Neural cell (in vitro differentiated cells): ENCODE measurements around the gene ADPRS.

Source experiments
- CTCF ChIP-seq: fragments of 450-650 bp; IDR thresholded peaks from 2 replicates; pipeline ENCODE4 v1.5.1; 2014; ENCODE audit warnings: antibody characterized with exemption, mild to moderate bottlenecking, moderate library complexity; ENCODE audit not compliant: poor library complexity, severe bottlenecking
- EP300 ChIP-seq: fragments of 450-650 bp; conservative IDR thresholded peaks from 2 replicates; pipeline ENCODE4 v1.6.1; 2014; ENCODE audit warnings: antibody characterized with exemption, mild to moderate bottlenecking, moderate library complexity; ENCODE audit not compliant: poor library complexity, severe bottlenecking
- EZH2 ChIP-seq: fragments of 200-600, 300-800 bp; shearing (Covaris generic), sonication (generic); IDR thresholded peaks from 2 replicates; pipeline ENCODE4 v1.6.1; 2014; ENCODE audit warnings: antibody characterized with exemption, low read length, borderline replicate concordance, mild to moderate bottlenecking; ENCODE audit not compliant: insufficient read depth, poor library complexity, severe bottlenecking
- MXI1 ChIP-seq: fragments of 450-650 bp; conservative IDR thresholded peaks from 2 replicates; pipeline ENCODE4 v1.6.1; 2014; ENCODE audit warnings: antibody characterized with exemption, mild to moderate bottlenecking; ENCODE audit not compliant: poor library complexity, severe bottlenecking
- POLR2AphosphoS5 ChIP-seq: IDR thresholded peaks from 2 replicates; pipeline ENCODE4 v1.6.1; 2012
- RAD21 ChIP-seq: fragments of 450-650 bp; conservative IDR thresholded peaks from 2 replicates; pipeline ENCODE4 v1.6.1; 2014; ENCODE audit warnings: antibody characterized with exemption, mild to moderate bottlenecking, moderate library complexity
- REST ChIP-seq: IDR thresholded peaks from 2 replicates; pipeline ENCODE4 v1.6.1; 2012; ENCODE audit warnings: borderline replicate concordance
- SMC3 ChIP-seq: fragments of 450-650 bp; conservative IDR thresholded peaks from 2 replicates; pipeline ENCODE4 v1.6.1; 2014; ENCODE audit warnings: antibody characterized with exemption, mild to moderate bottlenecking, moderate library complexity; ENCODE audit not compliant: poor library complexity
- TAF1 ChIP-seq: IDR thresholded peaks from 2 replicates; pipeline ENCODE4 v1.6.1; 2012; ENCODE audit warnings: low read depth

- TF ChIP-seq SMC3 (no peak), CTCF (no peak), MXI1 (no peak), POLR2AphosphoS5 (no peak), REST (no peak), RAD21 (no peak), TAF1 (no peak), EZH2 (no peak), EP300 (no peak)
These were observed 54.7 kb downstream of the ADPRS start for GRCh38 chr1:36143424-36143823.
